ENCODE results near the gene SLC8A3.

Gene SLC8A3

GRCh38 chr14:70069186-70069585 is 119.6 kb downstream of the SLC8A3 start:
- ATAC-seq (ENCODE audit: low read depth) = peak; percentile 59; the same call in 2 of the 3 replicates

GRCh38 chr14:70067810-70068209 is 120.9 kb downstream of the SLC8A3 start:
- ATAC-seq (ENCODE audit: low read depth) (no peak), DNase-seq (ENCODE audit: low spot score) (no peak)
- Histone ChIP-seq H3K4me1 (ENCODE audit: insufficient read depth, poor library complexity, severe bottlenecking) (no peaks in the 10 kb centered on the region), H3K36me3 (ENCODE audit: low read depth) (no peaks in the 10 kb centered on the region), H3K27ac (ENCODE audit: poor library complexity, severe bottlenecking) (no peak overlapping the region), H3K9me3 (ENCODE audit: severe bottlenecking) (no peaks in the 10 kb centered on the region), H3K27me3 (ENCODE audit: insufficient read depth, poor library complexity, severe bottlenecking) (no peaks in the 10 kb centered on the region), H3K4me3 (ENCODE audit: severe bottlenecking) (no peak overlapping the region)
- TF ChIP-seq CTCF (IDR thresholded peaks at IDR 0.05; ENCODE audit: poor library complexity, severe bottlenecking) = no peak

More at GRCh38 chr14:70069186-70069585, 119.6 kb downstream of the SLC8A3 start:
- no peaks in the 10 kb centered on the region for H3K9me3 ChIP-seq (ENCODE audit: severe bottlenecking)
- no peaks in the 10 kb centered on the region for H3K4me1 ChIP-seq (ENCODE audit: insufficient read depth, poor library complexity, severe bottlenecking)
- H3K4me3 ChIP-seq (ENCODE audit: severe bottlenecking) = no peak overlapping the region
- no peaks in the 10 kb centered on the region for H3K36me3 ChIP-seq (ENCODE audit: low read depth)
- H3K27me3 ChIP-seq (ENCODE audit: insufficient read depth, poor library complexity, severe bottlenecking) = no peaks in the 10 kb centered on the region
- no peak for TF ChIP-seq CTCF (IDR thresholded peaks at IDR 0.05; ENCODE audit: poor library complexity, severe bottlenecking)
- DNase-seq (ENCODE audit: low spot score) = no peak
- no peak overlapping the region for H3K27ac ChIP-seq (ENCODE audit: poor library complexity, severe bottlenecking)

- peaks cover 8% of the 10 kb centered on the region for H3K4me1 ChIP-seq (ENCODE audit: insufficient read depth, poor library complexity, severe bottlenecking)
- no peaks in the 10 kb centered on the region for H3K36me3 ChIP-seq (ENCODE audit: low read depth)
- ATAC-seq (ENCODE audit: low read depth) = no peak
- no peaks in the 10 kb centered on the region for H3K9me3 ChIP-seq (ENCODE audit: severe bottlenecking)
- no peaks in the 10 kb centered on the region for H3K27me3 ChIP-seq (ENCODE audit: insufficient read depth, poor library complexity, severe bottlenecking)
- no peak overlapping the region for H3K27ac ChIP-seq (ENCODE audit: poor library complexity, severe bottlenecking)
- no peak for TF ChIP-seq CTCF (IDR thresholded peaks at IDR 0.05; ENCODE audit: poor library complexity, severe bottlenecking)
- H3K4me3 ChIP-seq (ENCODE audit: severe bottlenecking) = no peak overlapping the region
- no peak for DNase-seq (ENCODE audit: low spot score)
These were observed 124.5 kb downstream of the SLC8A3 start for GRCh38 chr14:70064136-70064865.

- Histone ChIP-seq H3K4me1 (ENCODE audit: insufficient read depth, poor library complexity, severe bottlenecking) (peaks cover 8% of the 10 kb centered on the region), H3K27me3 (ENCODE audit: insufficient read depth, poor library complexity, severe bottlenecking) (no peaks in the 10 kb centered on the region), H3K4me3 (ENCODE audit: severe bottlenecking) (no peak overlapping the region), H3K36me3 (ENCODE audit: low read depth) (no peaks in the 10 kb centered on the region), H3K27ac (ENCODE audit: poor library complexity, severe bottlenecking) (no peak overlapping the region), H3K9me3 (ENCODE audit: severe bottlenecking) (no peaks in the 10 kb centered on the region)
- DNase-seq (ENCODE audit: low spot score) (no peak), ATAC-seq (ENCODE audit: low read depth) (peak; percentile 98)
- no peak for TF ChIP-seq CTCF (IDR thresholded peaks at IDR 0.05; ENCODE audit: poor library complexity, severe bottlenecking)
These were observed 127.6 kb downstream of the SLC8A3 start for GRCh38 chr14:70061108-70061507.

GRCh38 chr14:70059545-70059944 is 129.2 kb downstream of the SLC8A3 start:
- TF ChIP-seq CTCF (IDR thresholded peaks at IDR 0.05; ENCODE audit: poor library complexity, severe bottlenecking) = no peak
- ATAC-seq (ENCODE audit: low read depth) (no peak), DNase-seq (ENCODE audit: low spot score) (no peak)
- H3K9me3 ChIP-seq (ENCODE audit: severe bottlenecking) = no peaks in the 10 kb centered on the region
- H3K27me3 ChIP-seq (ENCODE audit: insufficient read depth, poor library complexity, severe bottlenecking) = no peaks in the 10 kb centered on the region
- no peak overlapping the region for H3K4me3 ChIP-seq (ENCODE audit: severe bottlenecking)
- peaks cover 8% of the 10 kb centered on the region for H3K4me1 ChIP-seq (ENCODE audit: insufficient read depth, poor library complexity, severe bottlenecking)
- no peak overlapping the region for H3K27ac ChIP-seq (ENCODE audit: poor library complexity, severe bottlenecking)
- no peaks in the 10 kb centered on the region for H3K36me3 ChIP-seq (ENCODE audit: low read depth)

All from RWPE2 (cell line).